Colonic mucosa (tissue), 4 donors: Measurements from ENCODE around the gene DHRS3. TPM values are rescaled to one million over a fixed set of nuclear protein-coding genes. Genes with fewer than 3 reads are reported as not detected.
A peak's percentile ranks its signal among the peaks of the same experiment; 100 is the strongest.

Experiments used
- DNase-seq: peaks from one replicate; pipeline ENCODE4 v3.0.0-alpha.2; 2020
- H3K27ac ChIP-seq: fragments of 200-600 bp; one replicate; pipeline ENCODE4 v1.8.0; 2021
- H3K27me3 ChIP-seq: fragments of 200-600 bp; one replicate; pipeline ENCODE4 v1.8.0; 2021
- H3K36me3 ChIP-seq: fragments of 200-600 bp; one replicate; pipeline ENCODE4 v1.8.0; 2021
- H3K4me1 ChIP-seq: fragments of 200-600 bp; one replicate; pipeline ENCODE4 v1.8.0; 2021; ENCODE audit warnings: mild to moderate bottlenecking
- H3K4me3 ChIP-seq: fragments of 200-600 bp; one replicate; pipeline ENCODE4 v1.8.0; 2021
- H3K9ac ChIP-seq, 2 donors: one replicate each; pipeline ENCODE4 v1.7.0; 2013; ENCODE audit warnings: control low read depth in 2 of 2, low read depth in 2 of 2, low read length in 2 of 2
- H3K9me3 ChIP-seq: fragments of 200-600 bp; one replicate; pipeline ENCODE4 v1.8.0; 2021
- intact Hi-C: fragments of 100-400 bp; cut with DNase I; formaldehyde crosslinking; loops from one replicate; pipeline ENCODE4 v1.14.1; 2022
- total RNA-seq, 2 donors: library from RNA; stranded (reverse); fragmentation: NEBNext Ultra II Directional in 1 of 2; extraction: Animal tissue kit (Norgen Biotek cat#: 25700) in 1 of 2; gene quantifications; one replicate each; pipeline ENCODE4 v1.2.1, GENCODE V29; 2021
- TF ChIP-seq, protein P1 (sequence below): fragments of 200-600 bp; IDR thresholded peaks from one replicate; pipeline ENCODE4 v1.8.0; 2022; ENCODE audit warnings: antibody characterized with exemption, mild to moderate bottlenecking
- donor health status: healthy.
- donor health status: DM: no; HTN: no; CAD: no.
- donor health status: DM: no; HTN: no; CAD: no.

The DHRS3 gene
- total RNA-seq, 2 donors from 2014 or later = 69.6 to 120 TPM

DNA sequence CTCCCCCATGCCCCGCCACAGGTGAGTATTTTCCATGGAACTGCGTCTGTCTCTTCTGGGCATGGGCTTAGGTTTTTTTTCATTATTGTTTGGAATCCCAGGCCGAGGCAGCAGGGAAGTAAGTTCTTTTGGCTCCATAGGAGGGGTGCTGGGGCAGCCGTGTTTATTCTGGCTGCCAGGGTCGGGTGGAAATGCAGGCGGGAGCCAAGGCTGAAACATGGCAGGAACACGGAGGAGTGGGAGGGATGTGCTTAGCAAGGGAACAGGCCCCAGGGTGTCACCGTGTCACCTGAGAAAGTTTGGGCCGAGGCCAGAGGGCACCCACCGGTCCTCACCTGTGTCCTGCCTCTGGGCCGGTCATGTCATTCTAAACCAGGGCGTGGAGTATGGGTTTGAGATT lies 4.5 kb upstream of the DHRS3 start:
- DNase-seq = no peak
- H3K9ac ChIP-seq = no peak overlapping the region
- H3K36me3 ChIP-seq = no peaks in the 10 kb centered on the region
- H3K4me3 ChIP-seq = no peak overlapping the region
- TF ChIP-seq, protein P1, sequence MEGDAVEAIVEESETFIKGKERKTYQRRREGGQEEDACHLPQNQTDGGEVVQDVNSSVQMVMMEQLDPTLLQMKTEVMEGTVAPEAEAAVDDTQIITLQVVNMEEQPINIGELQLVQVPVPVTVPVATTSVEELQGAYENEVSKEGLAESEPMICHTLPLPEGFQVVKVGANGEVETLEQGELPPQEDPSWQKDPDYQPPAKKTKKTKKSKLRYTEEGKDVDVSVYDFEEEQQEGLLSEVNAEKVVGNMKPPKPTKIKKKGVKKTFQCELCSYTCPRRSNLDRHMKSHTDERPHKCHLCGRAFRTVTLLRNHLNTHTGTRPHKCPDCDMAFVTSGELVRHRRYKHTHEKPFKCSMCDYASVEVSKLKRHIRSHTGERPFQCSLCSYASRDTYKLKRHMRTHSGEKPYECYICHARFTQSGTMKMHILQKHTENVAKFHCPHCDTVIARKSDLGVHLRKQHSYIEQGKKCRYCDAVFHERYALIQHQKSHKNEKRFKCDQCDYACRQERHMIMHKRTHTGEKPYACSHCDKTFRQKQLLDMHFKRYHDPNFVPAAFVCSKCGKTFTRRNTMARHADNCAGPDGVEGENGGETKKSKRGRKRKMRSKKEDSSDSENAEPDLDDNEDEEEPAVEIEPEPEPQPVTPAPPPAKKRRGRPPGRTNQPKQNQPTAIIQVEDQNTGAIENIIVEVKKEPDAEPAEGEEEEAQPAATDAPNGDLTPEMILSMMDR = no peak
- H3K9me3 ChIP-seq = no peaks in the 10 kb centered on the region
- peaks cover 8% of the 10 kb centered on the region for H3K4me1 ChIP-seq
- H3K27me3 ChIP-seq = no peaks in the 10 kb centered on the region
- intact Hi-C loops = loop anchor here (5.0 kb wide), 1 partner anchor 305 kb away; no protein-coding TSS in a partner anchor
- H3K27ac ChIP-seq = no peak overlapping the region

DNA sequence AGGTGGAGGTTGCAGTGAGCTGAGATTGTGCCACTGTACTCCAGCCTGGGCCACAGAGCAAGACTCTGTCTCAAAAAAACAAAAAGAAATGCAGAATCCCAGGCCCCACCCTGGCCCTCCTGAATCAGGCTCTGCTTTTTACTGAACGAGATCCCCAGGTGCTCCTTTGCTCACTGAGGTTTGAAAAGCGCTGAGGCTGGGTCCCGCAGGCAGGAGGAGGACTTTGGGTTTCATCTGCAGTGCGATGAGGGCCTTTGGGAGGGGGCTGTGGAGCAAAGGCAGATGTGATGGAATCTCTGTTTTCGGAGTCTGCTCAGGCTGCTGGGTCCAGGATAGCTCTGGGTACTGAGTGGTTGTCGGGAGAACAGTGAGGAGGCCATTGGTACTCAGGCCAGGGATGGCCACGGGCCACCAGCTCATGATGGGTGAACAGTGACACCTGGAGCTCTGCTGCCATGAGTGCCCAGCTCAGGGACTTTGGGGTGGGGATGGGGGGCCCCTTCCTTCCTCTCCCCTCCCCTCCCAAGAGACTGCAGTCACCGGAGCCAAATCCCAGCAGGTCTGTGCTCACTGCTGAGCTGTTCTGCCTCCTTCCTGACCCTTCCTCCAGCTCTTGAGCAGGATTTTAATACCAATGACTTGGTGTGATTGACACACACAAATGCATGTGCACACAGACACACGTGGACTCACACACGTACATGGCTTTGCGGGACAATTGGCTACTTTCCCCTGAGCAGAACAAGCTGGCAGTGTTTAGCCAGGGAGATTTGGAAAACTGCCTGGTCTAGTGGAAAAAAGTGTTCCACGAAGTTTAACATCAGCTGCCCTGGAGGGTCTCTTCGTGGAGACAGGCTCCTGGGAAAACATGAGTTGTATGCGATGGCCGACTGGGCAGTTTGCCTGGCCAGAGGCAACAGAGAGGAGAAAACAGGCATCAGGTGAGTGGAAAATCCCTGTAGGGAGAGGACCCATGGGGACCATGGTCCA lies 3.6 kb upstream of the DHRS3 start:
- TF ChIP-seq, protein P1 = no peak
- H3K4me1 ChIP-seq = peaks cover 8% of the 10 kb centered on the region
- DNase-seq = no peak
- no peak overlapping the region for H3K4me3 ChIP-seq
- no peaks in the 10 kb centered on the region for H3K27me3 ChIP-seq
- H3K27ac ChIP-seq = no peak overlapping the region
- H3K9me3 ChIP-seq = no peaks in the 10 kb centered on the region
- intact Hi-C loops = loop anchor here (5.0 kb wide), 1 partner anchor 304 kb away; no protein-coding TSS in a partner anchor
- no peaks in the 10 kb centered on the region for H3K36me3 ChIP-seq
- H3K9ac ChIP-seq = no peak overlapping the region

DNA sequence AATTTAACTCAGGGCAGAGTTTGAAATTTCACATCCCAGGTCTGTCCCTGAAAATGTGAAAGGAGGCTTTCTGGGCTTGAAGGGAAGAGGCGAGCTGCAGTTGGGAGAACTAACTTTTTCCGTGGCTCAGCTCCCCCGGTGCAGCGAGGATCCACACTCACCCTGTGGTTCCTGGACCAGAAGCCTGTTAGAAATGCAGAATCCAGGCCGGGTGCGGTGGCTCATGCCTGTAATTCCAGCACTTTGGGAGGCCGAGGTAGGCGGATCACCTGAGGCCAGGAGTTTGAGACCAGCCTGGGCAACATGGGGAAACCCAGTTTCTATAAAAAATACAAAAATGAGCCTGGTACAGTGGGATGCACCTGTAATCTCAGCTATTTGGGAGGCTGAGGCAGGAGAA lies 2.9 kb upstream of the DHRS3 start:
- intact Hi-C loops = loop anchor here (5.0 kb wide), 1 partner anchor 304 kb away; no protein-coding TSS in a partner anchor
- TF ChIP-seq, protein P1 = no peak
- H3K36me3 ChIP-seq = no peaks in the 10 kb centered on the region
- no peak for DNase-seq
- H3K9ac ChIP-seq = no peak overlapping the region
- peaks cover 8% of the 10 kb centered on the region for H3K4me1 ChIP-seq
- no peak overlapping the region for H3K4me3 ChIP-seq
- no peaks in the 10 kb centered on the region for H3K9me3 ChIP-seq
- no peak overlapping the region for H3K27ac ChIP-seq
- H3K27me3 ChIP-seq = no peaks in the 10 kb centered on the region

DNA sequence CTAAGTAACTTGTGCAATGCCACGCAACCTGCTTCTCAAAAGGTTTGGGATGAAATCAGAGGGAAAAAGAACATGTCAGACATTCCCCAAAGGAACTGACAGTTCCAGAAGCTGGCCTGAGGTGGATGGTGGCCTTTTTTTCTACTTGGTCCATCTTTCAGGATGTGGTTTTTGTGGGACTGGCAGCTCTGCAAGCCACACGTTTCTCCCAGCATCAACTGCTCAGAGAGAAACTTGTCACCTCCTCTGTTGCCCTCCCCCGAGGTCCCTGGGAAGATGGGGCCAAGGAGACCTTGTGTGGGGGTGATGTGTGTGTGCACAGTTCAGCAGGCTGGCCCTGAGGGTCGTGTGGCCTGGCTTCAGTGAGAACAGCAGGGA lies 2.5 kb upstream of the DHRS3 start:
- no peak overlapping the region for H3K9ac ChIP-seq
- no peak for DNase-seq
- no peak overlapping the region for H3K4me3 ChIP-seq

DNA sequence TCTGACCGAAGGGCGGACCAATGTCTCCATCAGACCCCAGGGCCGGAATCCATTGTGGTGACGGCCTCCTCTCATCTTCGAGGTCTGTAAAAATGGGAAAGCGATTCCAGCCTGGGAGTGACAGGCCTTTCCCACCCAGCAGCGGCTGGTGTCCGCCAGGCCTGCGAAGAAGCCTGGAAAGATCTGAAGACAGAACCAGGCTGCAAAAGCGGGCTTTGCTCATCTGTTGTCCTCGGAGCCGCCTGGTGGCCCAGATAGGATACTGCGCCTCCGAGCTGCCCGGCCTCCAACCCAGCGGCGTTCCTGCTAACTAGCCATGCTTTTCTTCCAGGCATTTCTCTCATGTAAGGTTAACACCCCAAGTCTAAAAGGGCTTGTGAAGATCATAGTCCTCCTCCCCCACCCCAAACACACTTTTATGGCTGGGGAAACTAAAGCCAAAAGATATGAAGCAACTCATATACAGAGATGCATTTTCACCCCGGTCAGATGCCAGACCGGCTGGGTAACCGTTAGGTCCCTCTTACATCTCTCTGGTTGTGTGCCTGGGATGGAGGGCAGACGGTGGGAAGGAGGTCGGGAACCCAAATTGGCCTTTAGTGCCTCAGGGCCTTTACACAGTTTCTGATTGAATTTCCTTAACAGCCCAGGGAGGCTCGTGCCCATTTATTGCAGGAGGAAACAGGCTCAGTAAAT lies 1.9 kb upstream of the DHRS3 start:
- Histone ChIP-seq H3K36me3 (no peaks in the 10 kb centered on the region), H3K27ac (peak overlapping the region; percentile 97), H3K9ac (peak overlapping the region; percentile 70 to 82), H3K4me1 (peaks cover 8% of the 10 kb centered on the region), H3K27me3 (no peaks in the 10 kb centered on the region), H3K4me3 (peak overlapping the region; percentile 86), H3K9me3 (no peaks in the 10 kb centered on the region)
- TF ChIP-seq, protein P1 = peak; percentile 98
- intact Hi-C loops = loop anchor here (5.0 kb wide), 2 partner anchors 213 to 303 kb away; no protein-coding TSS in a partner anchor
- peak; percentile 91 for DNase-seq

More for the DNA sequence above, 2.5 kb upstream of the DHRS3 start:
- peaks cover 8% of the 10 kb centered on the region for H3K4me1 ChIP-seq
- no peak overlapping the region for H3K27ac ChIP-seq
- H3K27me3 ChIP-seq = no peaks in the 10 kb centered on the region
- no peaks in the 10 kb centered on the region for H3K9me3 ChIP-seq
- intact Hi-C loops = loop anchor here (5.0 kb wide), 1 partner anchor 303 kb away; no protein-coding TSS in a partner anchor
- TF ChIP-seq, protein P1 = no peak
- H3K36me3 ChIP-seq = no peaks in the 10 kb centered on the region
